Activated CD8-positive, alpha-beta T cell treated with anti-CD3 and anti-CD28 coated beads for 36 hours (primary cell): ENCODE data around the gene SHISA2. TPM values are rescaled to one million over a fixed set of nuclear protein-coding genes. Genes with fewer than 3 reads are reported as not detected.
"Not testable (repeated sequence)": the region's sequence is repeated elsewhere in the genome, so short reads cannot be mapped to it uniquely, and the experiment has no call there.

ENCODE experiments used
- ATAC-seq: fragments of 200-7000 bp; cut with Tn5 transposase; one replicate; pipeline ENCODE4 v1.10.0; 2021; ENCODE audit warnings: mild to moderate bottlenecking, moderate library complexity
- CTCF ChIA-PET: fragments of 350-600 bp; sonication (Branson Sonifier 250); formaldehyde crosslinking; loops from one replicate; lab custom pipeline; 2021; ENCODE audit warnings: antibody characterized with exemption; lab: Charles Lee
- POLR2A ChIA-PET: fragments of 350-600 bp; sonication (Branson Sonifier 250); formaldehyde crosslinking; loops from one replicate; lab custom pipeline; 2021; ENCODE audit warnings: antibody characterized with exemption; lab: Charles Lee
- DNase-seq: peaks from one replicate; pipeline ENCODE4 v3.0.0-alpha.2; 2020
- H3K27ac Mint-ChIP-seq: one replicate; pipeline ENCODE4 v1.8.0; 2021; ENCODE audit warnings: mild to moderate bottlenecking, mixed read lengths
- H3K27me3 Mint-ChIP-seq: one replicate; pipeline ENCODE4 v1.8.0; 2021; ENCODE audit warnings: mixed read lengths
- H3K36me3 Mint-ChIP-seq: one replicate; pipeline ENCODE4 v1.8.0; 2021; ENCODE audit warnings: low read depth, mixed read lengths
- H3K4me1 Mint-ChIP-seq: one replicate; pipeline ENCODE4 v1.8.0; 2021; ENCODE audit warnings: low read depth, mixed read lengths
- H3K4me3 Mint-ChIP-seq: one replicate; pipeline ENCODE4 v1.8.0; 2021; ENCODE audit warnings: mild to moderate bottlenecking, moderate library complexity, mixed read lengths
- H3K9me3 Mint-ChIP-seq: one replicate; pipeline ENCODE4 v1.8.0; 2021; ENCODE audit warnings: mixed read lengths
- CTCF ChIP-seq: fragments of 200-600 bp; IDR thresholded peaks from one replicate; pipeline ENCODE4 v1.8.0; 2022; ENCODE audit warnings: antibody characterized with exemption, mild to moderate bottlenecking
- intact Hi-C: fragments of 100-400 bp; cut with micrococcal nuclease; formaldehyde crosslinking; loops from one replicate; pipeline ENCODE4 v1.10.0; 2022
- total RNA-seq, 2 experiments: library from RNA; stranded (reverse); gene quantifications; one replicate each; pipeline ENCODE4 v1.2.3, GENCODE V29; 2021

SHISA2 gene
- under 1 TPM in 1 of 2 experiments, not detected in 1; 0.13 TPM for total RNA-seq

- peaks cover 29% of the 10 kb centered on the region for H3K27me3 Mint-ChIP-seq
- H3K4me3 Mint-ChIP-seq, result peak within 1 kb of the TSS; percentile 44
- peak; percentile 82 for ATAC-seq
- intact Hi-C loops, result no loop called here
- TF ChIP-seq CTCF, result no peak
- no peaks in the 10 kb centered on the region for H3K36me3 Mint-ChIP-seq
- ChIA-PET CTCF (interaction anchor here (0.7 kb wide), 1 partner anchor 223 kb away, joined by 3 read pairs; no protein-coding TSS in a partner anchor), POLR2A (no interaction called here)
- H3K4me1 Mint-ChIP-seq, result peaks cover 25% of the 10 kb centered on the region
- DNase-seq, result peak; percentile 20
- H3K9me3 Mint-ChIP-seq, result no peaks in the 10 kb centered on the region
- no peak within 1 kb of the TSS for H3K27ac Mint-ChIP-seq
These were observed at the start of gene SHISA2 for GRCh38 chr13:26051657-26052311. SHISA2 (minus strand) TSS chr13:26052016; CDS start chr13:26050975, 1,041 bp downstream.

DNA sequence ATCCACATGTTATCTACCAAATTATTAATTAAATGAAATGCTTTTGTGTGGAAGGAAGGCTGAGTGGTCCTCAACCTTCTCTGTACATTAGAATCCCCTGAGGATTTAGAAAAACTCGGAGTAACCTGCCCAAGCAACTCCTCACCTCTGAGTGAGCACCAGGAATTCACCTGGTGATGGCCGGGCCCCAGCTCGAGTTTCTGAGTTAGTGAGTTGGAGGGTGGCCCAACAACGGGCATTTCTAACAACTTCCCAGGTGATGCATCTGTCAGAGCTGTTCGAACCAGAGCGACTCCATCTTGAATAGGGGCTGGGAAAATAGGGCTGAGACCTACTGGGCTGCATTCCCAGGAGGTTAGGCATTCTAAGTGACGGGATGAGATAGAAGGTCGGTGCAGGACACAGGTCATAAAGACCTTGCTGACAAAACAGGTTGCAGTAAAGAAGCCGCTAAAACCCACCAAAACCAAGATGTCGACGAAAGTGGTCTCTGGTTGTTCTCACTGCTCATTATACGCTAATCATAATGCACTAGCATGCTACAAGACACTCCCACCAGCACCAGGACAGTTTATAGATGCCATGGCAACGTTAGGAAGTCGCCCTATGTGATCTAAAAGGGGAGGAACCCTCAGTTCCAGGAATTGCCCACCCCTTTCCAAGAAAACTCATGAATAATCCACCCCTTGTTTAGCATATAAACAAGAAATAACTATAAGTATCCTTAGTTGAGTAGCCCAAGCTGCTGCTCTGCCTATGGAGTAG lies 44.2 kb upstream of the SHISA2 start:
- H3K27me3 Mint-ChIP-seq, result peaks cover 30% of the 10 kb centered on the region
- no peak overlapping the region for H3K4me3 Mint-ChIP-seq
- no peak for ATAC-seq
- no peaks in the 10 kb centered on the region for H3K4me1 Mint-ChIP-seq
- H3K36me3 Mint-ChIP-seq, result no peaks in the 10 kb centered on the region
- intact Hi-C loops, result no loop called here
- CTCF ChIA-PET, result no interaction called here
- TF ChIP-seq CTCF, result no peak
- DNase-seq, result no peak
- no peak overlapping the region for H3K27ac Mint-ChIP-seq
- POLR2A ChIA-PET, result no interaction called here
- no peaks in the 10 kb centered on the region for H3K9me3 Mint-ChIP-seq

DNA sequence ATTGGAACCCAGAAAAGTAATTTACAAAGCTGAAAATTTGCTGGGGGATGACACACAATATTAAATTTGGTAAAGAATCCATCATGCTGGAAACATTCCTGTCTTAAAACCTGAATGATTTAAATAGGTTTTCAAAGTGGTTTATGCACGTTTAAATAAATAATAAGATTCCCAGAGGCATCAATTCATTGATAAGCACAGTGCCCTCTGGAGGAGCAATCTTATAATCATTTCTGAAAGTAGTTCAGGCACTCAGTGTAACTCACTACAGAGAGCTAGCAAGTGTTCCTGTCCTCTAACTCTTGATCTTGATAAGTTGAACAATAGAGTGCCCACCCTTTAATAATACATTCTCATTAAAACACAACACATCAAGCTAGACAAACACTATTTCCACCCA lies 43.5 kb upstream of the SHISA2 start:
- Mint-ChIP-seq H3K4me1 (no peaks in the 10 kb centered on the region), H3K4me3 (no peak overlapping the region), H3K27me3 (peaks cover 30% of the 10 kb centered on the region), H3K27ac (no peak overlapping the region), H3K36me3 (no peaks in the 10 kb centered on the region), H3K9me3 (no peaks in the 10 kb centered on the region)
- no peak for ATAC-seq
- no peak for TF ChIP-seq CTCF
- CTCF ChIA-PET, result interaction anchor here (0.9 kb wide), 1 partner anchor 521 kb away, joined by 3 read pairs; no protein-coding TSS in a partner anchor
- no peak for DNase-seq
- intact Hi-C loops, result no loop called here
- POLR2A ChIA-PET, result no interaction called here

GRCh38 chr13:26076821-26077220 lies 25.0 kb upstream of the SHISA2 start:
- H3K27ac Mint-ChIP-seq, H3K4me3 Mint-ChIP-seq, intact Hi-C loops, DNase-seq, ATAC-seq, H3K36me3 Mint-ChIP-seq, H3K4me1 Mint-ChIP-seq, POLR2A ChIA-PET, H3K9me3 Mint-ChIP-seq, H3K27me3 Mint-ChIP-seq: not testable (repeated sequence)
- CTCF ChIA-PET, result interaction anchor here (2.5 kb wide), 1 partner anchor 502 kb away, joined by 10 read pairs; no protein-coding TSS in a partner anchor

GRCh38 chr13:26075498-26075897 lies 23.7 kb upstream of the SHISA2 start:
- no peak overlapping the region for H3K4me3 Mint-ChIP-seq
- H3K27ac Mint-ChIP-seq, result no peak overlapping the region
- H3K36me3 Mint-ChIP-seq, result no peaks in the 10 kb centered on the region
- ATAC-seq, result no peak
- no peaks in the 10 kb centered on the region for H3K9me3 Mint-ChIP-seq
- DNase-seq, result no peak
- intact Hi-C loops, result no loop called here
- peaks cover 14% of the 10 kb centered on the region for H3K27me3 Mint-ChIP-seq
- no peaks in the 10 kb centered on the region for H3K4me1 Mint-ChIP-seq
- CTCF ChIA-PET, result interaction anchor here (2.5 kb wide), 1 partner anchor 501 kb away, joined by 10 read pairs; no protein-coding TSS in a partner anchor
- no peak for TF ChIP-seq CTCF
- POLR2A ChIA-PET, result no interaction called here
